Measurements from ENCODE around the gene DCAF11. TPM values are rescaled to one million over a fixed set of nuclear protein-coding genes. Genes with fewer than 3 reads are reported as not detected.

Gene DCAF11
- total RNA-seq, 2 experiments from 2014 or later: 74.8 to 75.3 TPM

- ATAC-seq (ENCODE audit: poor library complexity): peak; percentile 48
Measured at GRCh38 chr14:24146453-24146977, 31.9 kb downstream of the DCAF11 start, which contains the start of gene PSME2. Gene PSME2, minus strand, starts transcription at chr14:24146610. Its CDS starts 29 bp downstream, at chr14:24146581.

GRCh38 chr14:24146978-24147760, 32.6 kb downstream of the DCAF11 start, which contains the start of gene RNF31:
Gene RNF31, plus strand, starts transcription at chr14:24147498. Its CDS starts 201 bp downstream, at chr14:24147699.
- no peak for TF ChIP-seq CTCF (IDR thresholded peaks at IDR 0.05)
- no peaks in the 10 kb centered on the region for H3K27me3 ChIP-seq (ENCODE audit: control insufficient read depth in 1 of 2, insufficient read depth in 2 of 2, low read length in 2 of 2)
- Mint-ChIP-seq H3K36me3 (ENCODE audit: low read depth) (peaks cover 83% of the 10 kb centered on the region), H3K9me3 (no peaks in the 10 kb centered on the region), H3K27ac (peak within 1 kb of the TSS; percentile 90), H3K4me3 (peak within 1 kb of the TSS; percentile 99), H3K4me1 (ENCODE audit: low read depth) (peaks cover 61% of the 10 kb centered on the region), H3K27me3 (no peaks in the 10 kb centered on the region)
- ChIA-PET CTCF (interaction anchor here (0.8 to 5.5 kb wide), 8 partner anchors 9 to 96 kb away, joined by 3 to 32 read pairs (median 4); partner anchors contain the start of genes DCAF11, IRF9, MDP1 and NRL), POLR2A (interaction anchor here (0.7 to 8.1 kb wide), 24 partner anchors 9 to 1052 kb away, joined by 3 to 154 read pairs (median 8); partner anchors contain the start of genes C14orf119, CHMP4A, DCAF11 and IPO4)
- peak within 1 kb of the TSS; percentile 76 to 82 for H3K27ac ChIP-seq (ENCODE audit: low read depth in 1 of 2, low read length in 2 of 2)
- peak; percentile 91 for ATAC-seq (ENCODE audit: poor library complexity)
- peaks cover 65% of the 10 kb centered on the region for H3K4me1 ChIP-seq (ENCODE audit: insufficient read depth, low read length)
- H3K36me3 ChIP-seq (ENCODE audit: insufficient read depth, low read length): peaks cover 69% of the 10 kb centered on the region
- intact Hi-C loops (cut with DNase I, micrococcal nuclease): loop anchor here (1.0 to 5.0 kb wide), 6 partner anchors 11 to 86 kb away; partner anchors contain the start of genes GMPR2 (in 2 of the 2), IPO4 (in 2 of the 2), NEDD8 (in 2 of the 2) and IRF9 (in 1 of the 2)
- peak; percentile 91 to 99 (median 97) for DNase-seq
- H3K4me3 ChIP-seq (ENCODE audit: low read length): peak within 1 kb of the TSS; percentile 93
- no peaks in the 10 kb centered on the region for H3K9me3 ChIP-seq (ENCODE audit: control insufficient read depth in 1 of 2, insufficient read depth in 1 of 2, low read length in 2 of 2)

More at GRCh38 chr14:24146453-24146977, 31.9 kb downstream of the DCAF11 start, which contains the start of gene PSME2:
- no peaks in the 10 kb centered on the region for H3K27me3 Mint-ChIP-seq
- peak; percentile 66 to 92 (median 74) for DNase-seq
- POLR2A ChIA-PET: interaction anchor here (0.7 to 8.1 kb wide), 25 partner anchors 9 to 1051 kb away, joined by 3 to 154 read pairs (median 7); partner anchors contain the start of genes C14orf119, CHMP4A, DCAF11 and IPO4
- peak within 1 kb of the TSS; percentile 90 for H3K27ac Mint-ChIP-seq
- Histone ChIP-seq H3K27ac (ENCODE audit: low read depth in 1 of 2, low read length in 2 of 2) (peak within 1 kb of the TSS; percentile 76 to 82), H3K9me3 (ENCODE audit: control insufficient read depth in 1 of 2, insufficient read depth in 1 of 2, low read length in 2 of 2) (no peaks in the 10 kb centered on the region), H3K27me3 (ENCODE audit: control insufficient read depth in 1 of 2, insufficient read depth in 2 of 2, low read length in 2 of 2) (no peaks in the 10 kb centered on the region), H3K4me1 (ENCODE audit: insufficient read depth, low read length) (peaks cover 69% of the 10 kb centered on the region), H3K36me3 (ENCODE audit: insufficient read depth, low read length) (peaks cover 62% of the 10 kb centered on the region), H3K4me3 (ENCODE audit: low read length) (peak within 1 kb of the TSS; percentile 93)
- peaks cover 82% of the 10 kb centered on the region for H3K36me3 Mint-ChIP-seq (ENCODE audit: low read depth)
- intact Hi-C loops (cut with DNase I, micrococcal nuclease): loop anchor here (1.0 to 5.0 kb wide), 5 partner anchors 10 to 86 kb away; partner anchors contain the start of genes GMPR2 (in 2 of the 2), IPO4 (in 2 of the 2), NEDD8 (in 2 of the 2) and PSME1 (in 1 of the 2)
- TF ChIP-seq CTCF (IDR thresholded peaks at IDR 0.05): no peak
- peaks cover 67% of the 10 kb centered on the region for H3K4me1 Mint-ChIP-seq (ENCODE audit: low read depth)
- H3K4me3 Mint-ChIP-seq: peak within 1 kb of the TSS; percentile 99
- no peaks in the 10 kb centered on the region for H3K9me3 Mint-ChIP-seq
- CTCF ChIA-PET: interaction anchor here (0.8 to 2.1 kb wide), 8 partner anchors 9 to 97 kb away, joined by 3 to 20 read pairs (median 4); partner anchors contain the start of genes DCAF11, IRF9, MDP1 and NRL
